Nephron (organoid): ENCODE data around the gene TIFAB.

Experiments used
- H3K27ac Mint-ChIP-seq, 3 experiments: 2 replicates each; pipeline ENCODE4 v1.8.0; 2020; ENCODE audit warnings: mixed read lengths in 3 of 3, mild to moderate bottlenecking in 2 of 3, moderate library complexity in 1 of 3
- H3K27me3 Mint-ChIP-seq: 2 replicates; pipeline ENCODE4 v1.8.0; 2021; ENCODE audit warnings: low read depth, mild to moderate bottlenecking, moderate library complexity, mixed read lengths
- H3K36me3 Mint-ChIP-seq: 2 replicates; pipeline ENCODE4 v1.8.0; 2020; ENCODE audit warnings: low read depth, mixed read lengths
- H3K4me1 Mint-ChIP-seq: 2 replicates; pipeline ENCODE4 v1.8.0; 2020; ENCODE audit warnings: mixed read lengths
- H3K4me3 Mint-ChIP-seq, 3 experiments: 2 replicates each; pipeline ENCODE4 v1.8.0; 2020; ENCODE audit warnings: mild to moderate bottlenecking in 3 of 3, mixed read lengths in 3 of 3, moderate library complexity in 2 of 3
- H3K9me3 Mint-ChIP-seq: 2 replicates; pipeline ENCODE4 v1.8.0; 2020; ENCODE audit warnings: mixed read lengths
- CTCF ChIP-seq, 3 experiments: fragments of 200-600 bp; sonication (generic); IDR thresholded peaks; one replicate each; pipeline ENCODE4 v1.5.0; 2021; ENCODE audit warnings: antibody characterized with exemption in 3 of 3; ENCODE audit not compliant: unreplicated experiment in 3 of 3

TIFAB gene

GRCh38 chr5:135426102-135427082 is 25.8 kb downstream of the TIFAB start:
- peaks cover 1% of the 10 kb centered on the region for H3K27me3 Mint-ChIP-seq
- H3K4me3 Mint-ChIP-seq: no peak overlapping the region
- no peak overlapping the region for H3K27ac Mint-ChIP-seq
- no peaks in the 10 kb centered on the region for H3K36me3 Mint-ChIP-seq
- H3K9me3 Mint-ChIP-seq: peaks cover 11% of the 10 kb centered on the region
- peaks cover 45% of the 10 kb centered on the region for H3K4me1 Mint-ChIP-seq
- peak; percentile 36 to 57 (median 43) for TF ChIP-seq CTCF (IDR thresholded peaks at IDR 0.05; ENCODE audit: unreplicated experiment in 3 of 3)

- TF ChIP-seq CTCF (IDR thresholded peaks at IDR 0.05; ENCODE audit: unreplicated experiment in 3 of 3): no peak
- Mint-ChIP-seq H3K27ac (no peak overlapping the region), H3K27me3 (peaks cover 6% of the 10 kb centered on the region), H3K4me1 (peaks cover 45% of the 10 kb centered on the region), H3K9me3 (peaks cover 11% of the 10 kb centered on the region), H3K4me3 (no peak overlapping the region), H3K36me3 (no peaks in the 10 kb centered on the region)
Observed at GRCh38 chr5:135425641-135426040, 26.5 kb downstream of the TIFAB start.

GRCh38 chr5:135423846-135424168 is 28.3 kb downstream of the TIFAB start:
- no peak for TF ChIP-seq CTCF (IDR thresholded peaks at IDR 0.05; ENCODE audit: unreplicated experiment in 3 of 3)
- no peak overlapping the region for H3K4me3 Mint-ChIP-seq
- no peaks in the 10 kb centered on the region for H3K36me3 Mint-ChIP-seq
- H3K9me3 Mint-ChIP-seq: peaks cover 11% of the 10 kb centered on the region
- H3K27me3 Mint-ChIP-seq: peaks cover 10% of the 10 kb centered on the region
- peaks cover 28% of the 10 kb centered on the region for H3K4me1 Mint-ChIP-seq
- peak overlapping the region in 1 of 3 experiments; percentile 16 for H3K27ac Mint-ChIP-seq

GRCh38 chr5:135423146-135423845 is 28.9 kb downstream of the TIFAB start:
- H3K27ac Mint-ChIP-seq: peak overlapping the region in 1 of 3 experiments; percentile 16
- no peak overlapping the region for H3K4me3 Mint-ChIP-seq
- H3K4me1 Mint-ChIP-seq: peaks cover 28% of the 10 kb centered on the region
- H3K36me3 Mint-ChIP-seq: no peaks in the 10 kb centered on the region
- peaks cover 11% of the 10 kb centered on the region for H3K9me3 Mint-ChIP-seq
- peaks cover 10% of the 10 kb centered on the region for H3K27me3 Mint-ChIP-seq
- no peak for TF ChIP-seq CTCF (IDR thresholded peaks at IDR 0.05; ENCODE audit: unreplicated experiment in 3 of 3)

GRCh38 chr5:135422419-135422818 is 29.7 kb downstream of the TIFAB start:
- H3K4me1 Mint-ChIP-seq: peaks cover 28% of the 10 kb centered on the region

More at GRCh38 chr5:135422419-135422818, 29.7 kb downstream of the TIFAB start:
- H3K9me3 Mint-ChIP-seq: peaks cover 15% of the 10 kb centered on the region
- TF ChIP-seq CTCF (IDR thresholded peaks at IDR 0.05; ENCODE audit: unreplicated experiment in 3 of 3): no peak
- no peaks in the 10 kb centered on the region for H3K36me3 Mint-ChIP-seq
- H3K27ac Mint-ChIP-seq: no peak overlapping the region
- H3K27me3 Mint-ChIP-seq: peaks cover 13% of the 10 kb centered on the region
- H3K4me3 Mint-ChIP-seq: no peak overlapping the region
